Measurements from ENCODE around the gene TAL2.

Gene TAL2

DNA sequence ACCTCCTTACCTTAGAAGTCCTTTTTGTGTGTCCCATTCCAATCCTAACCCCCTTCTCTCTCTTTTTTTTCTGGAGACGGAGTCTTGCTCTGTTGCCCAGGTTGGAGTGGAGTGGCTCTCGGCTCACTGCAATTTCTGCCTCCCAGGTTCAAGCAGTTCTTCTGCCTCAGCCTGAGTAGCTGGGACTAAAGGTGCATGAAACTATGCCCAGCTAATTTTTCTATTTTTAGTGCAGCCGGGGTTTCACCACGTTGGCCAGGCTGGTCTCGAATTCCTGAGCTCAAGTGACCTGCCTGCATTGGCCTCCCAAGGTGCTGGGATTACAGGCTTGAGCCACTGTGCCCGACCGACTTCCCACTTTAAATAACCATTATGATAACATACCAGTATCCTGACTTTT is 49.6 kb downstream of the TAL2 start:
- no peak for DNase-seq

- DNase-seq, result no peak
Measured at GRCh38 chr9:105712297-105712696, 50.0 kb downstream of the TAL2 start.

All from DMS53 (cell line).